OCI-LY7 (cell line): Measurements from ENCODE around the gene CCBE1. TPM values are rescaled to one million over a fixed set of nuclear protein-coding genes. Genes with fewer than 3 reads are reported as not detected.

Experiments used
- BruUV-seq: library from RNA; stranded (reverse); fragments of 400-500 nt; replicated peaks from 2 replicates; lab custom pipeline; 2021; lab: Mats Ljungman, UMichigan
- CTCF ChIA-PET: fragments of 300-600 bp; sonication (Branson Sonifier 250); formaldehyde crosslinking; loops from one replicate; lab custom pipeline; 2022; ENCODE audit warnings: antibody characterized with exemption; ENCODE audit not compliant: unreplicated experiment; lab: Charles Lee
- POLR2A ChIA-PET: fragments of 300-600 bp; sonication (Branson Sonifier 250); formaldehyde crosslinking; loops from one replicate; lab custom pipeline; 2022; ENCODE audit warnings: antibody characterized with exemption; lab: Charles Lee
- DNase-seq: peaks from one replicate; pipeline ENCODE4 v3.0.0-alpha.2; 2015; ENCODE audit warnings: low spot score
- H2AFZ ChIP-seq: fragments of 200-600 bp; sonication (generic), shearing (Covaris generic); 2 replicates; pipeline ENCODE4 v1.6.1; 2014; ENCODE audit warnings: mild to moderate bottlenecking, antibody characterized with exemption, low read length, moderate library complexity
- H3K27ac ChIP-seq: fragments of 200-600 bp; sonication (generic); 2 replicates; pipeline ENCODE4 v1.5.1; 2014; ENCODE audit warnings: mixed run types, low read depth, mild to moderate bottlenecking, moderate library complexity, low read length, inconsistent platforms; ENCODE audit not compliant: poor library complexity, severe bottlenecking
- H3K36me3 ChIP-seq: fragments of 200-600 bp; sonication (generic); 2 replicates; pipeline ENCODE4 v1.6.1; 2014; ENCODE audit warnings: mild to moderate bottlenecking, antibody characterized with exemption, low read length, moderate library complexity, mixed read lengths; ENCODE audit not compliant: insufficient read depth
- H3K4me1 ChIP-seq: fragments of 200-600 bp; sonication (generic); 2 replicates; pipeline ENCODE4 v1.5.1; 2014; ENCODE audit warnings: mild to moderate bottlenecking, low read length; ENCODE audit not compliant: insufficient read depth, poor library complexity, severe bottlenecking
- H3K4me2 ChIP-seq: fragments of 200-600 bp; sonication (generic); 2 replicates; pipeline ENCODE4 v1.6.1; 2014; ENCODE audit warnings: mild to moderate bottlenecking, low read length
- H3K4me3 ChIP-seq: fragments of 200-600 bp; sonication (generic); 2 replicates; pipeline ENCODE4 v1.5.1; 2014; ENCODE audit warnings: mild to moderate bottlenecking, low read depth, low read length; ENCODE audit not compliant: poor library complexity, severe bottlenecking
- H3K79me2 ChIP-seq: fragments of 200-600 bp; sonication (generic); 2 replicates; pipeline ENCODE4 v1.6.1; 2016; ENCODE audit warnings: low read depth, mild to moderate bottlenecking, low read length, moderate library complexity, mixed read lengths; ENCODE audit not compliant: insufficient read depth
- H3K9me2 ChIP-seq: fragments of 200-600 bp; sonication (generic); 2 replicates; pipeline ENCODE4 v1.6.1; 2016; ENCODE audit warnings: mild to moderate bottlenecking, low read length, mixed read lengths; ENCODE audit not compliant: insufficient read depth
- H3K9me3 ChIP-seq: fragments of 200-600 bp; sonication (generic); 2 replicates; pipeline ENCODE4 v1.6.1; 2014; ENCODE audit warnings: mild to moderate bottlenecking, mixed run types, low read length, mixed read lengths
- H4K20me1 ChIP-seq: fragments of 200-600 bp; sonication (generic); 2 replicates; pipeline ENCODE4 v1.6.1; 2014; ENCODE audit warnings: mild to moderate bottlenecking, antibody characterized with exemption, low read length, moderate library complexity, mixed read lengths; ENCODE audit not compliant: insufficient read depth
- CTCF ChIP-seq: fragments of 200-600 bp; sonication (generic); conservative IDR thresholded peaks from 2 replicates; pipeline ENCODE4 v1.5.1; 2014; ENCODE audit warnings: mild to moderate bottlenecking, antibody characterized with exemption, low read length, moderate library complexity, mixed read lengths
- EZH2phosphoT487 ChIP-seq: fragments of 200-600 bp; sonication (generic); IDR thresholded peaks from 2 replicates; pipeline ENCODE4 v1.6.1; 2018; ENCODE audit warnings: low read depth, borderline replicate concordance, mild to moderate bottlenecking, mixed run types, antibody characterized with exemption, low read length, moderate library complexity, mixed read lengths
- intact Hi-C: fragments of 100-400 bp; cut with micrococcal nuclease; formaldehyde crosslinking; loops from one replicate; pipeline ENCODE4 v1.10.0; 2022; ENCODE audit not compliant: unreplicated experiment
- total RNA-seq, 2 experiments: library from RNA; depleted of rRNA in 1 of 2; stranded (reverse); fragments of >200 nt in 1 of 2; shearing (Covaris generic) in 1 of 2; gene quantifications; 2 replicates each; pipeline ENCODE4 v1.2.3, GENCODE V29; 2014 to 2022

CCBE1 gene
- total RNA-seq, 2 experiments from 2014 or later, result 0.16 to 0.70 TPM

- Histone ChIP-seq H3K36me3 (no peaks in the 10 kb centered on the region), H3K4me2 (no peak overlapping the region), H3K9me3 (no peaks in the 10 kb centered on the region), H3K4me1 (no peaks in the 10 kb centered on the region), H4K20me1 (no peaks in the 10 kb centered on the region), H3K27ac (no peak overlapping the region), H3K79me2 (no peaks in the 10 kb centered on the region), H3K4me3 (no peak overlapping the region), H2AFZ (no peak overlapping the region), H3K9me2 (no peaks in the 10 kb centered on the region)
- BruUV-seq, result no TSS peak
- no peak for TF ChIP-seq EZH2phosphoT487
- intact Hi-C loops, result no loop called here
- no peak for DNase-seq
- ChIA-PET CTCF (no interaction called here), POLR2A (no interaction called here)
Observed at GRCh38 chr18:59385191-59385590, 312.0 kb downstream of the CCBE1 start.

GRCh38 chr18:59383851-59384250 lies 313.4 kb downstream of the CCBE1 start:
- H3K9me3 ChIP-seq, result no peaks in the 10 kb centered on the region
- no peaks in the 10 kb centered on the region for H4K20me1 ChIP-seq
- no peak overlapping the region for H3K4me2 ChIP-seq
- CTCF ChIA-PET, result no interaction called here
- H3K9me2 ChIP-seq, result no peaks in the 10 kb centered on the region
- H3K36me3 ChIP-seq, result no peaks in the 10 kb centered on the region
- H2AFZ ChIP-seq, result no peak overlapping the region
- DNase-seq, result no peak
- no peak overlapping the region for H3K27ac ChIP-seq
- POLR2A ChIA-PET, result no interaction called here
- H3K79me2 ChIP-seq, result no peaks in the 10 kb centered on the region
- intact Hi-C loops, result no loop called here
- H3K4me3 ChIP-seq, result no peak overlapping the region
- TF ChIP-seq EZH2phosphoT487, result no peak
- no peak for TF ChIP-seq CTCF
- no TSS peak for BruUV-seq
- H3K4me1 ChIP-seq, result no peaks in the 10 kb centered on the region

- intact Hi-C loops, result no loop called here
- DNase-seq, result no peak
- H3K4me2 ChIP-seq, result no peak overlapping the region
- H3K36me3 ChIP-seq, result no peaks in the 10 kb centered on the region
- no peaks in the 10 kb centered on the region for H3K79me2 ChIP-seq
- CTCF ChIA-PET, result no interaction called here
- H4K20me1 ChIP-seq, result no peaks in the 10 kb centered on the region
- H3K9me2 ChIP-seq, result no peaks in the 10 kb centered on the region
- POLR2A ChIA-PET, result no interaction called here
- H3K4me3 ChIP-seq, result no peak overlapping the region
- H3K9me3 ChIP-seq, result no peaks in the 10 kb centered on the region
- TF ChIP-seq EZH2phosphoT487 (no peak), CTCF (no peak)
- no TSS peak for BruUV-seq
- no peaks in the 10 kb centered on the region for H3K4me1 ChIP-seq
- no peak overlapping the region for H2AFZ ChIP-seq
- H3K27ac ChIP-seq, result no peak overlapping the region
Observed at GRCh38 chr18:59382383-59382782, 314.8 kb downstream of the CCBE1 start.
